Measurements from ENCODE around the gene SDHB. TPM values are rescaled to one million over a fixed set of nuclear protein-coding genes. Genes with fewer than 3 reads are reported as not detected.
A peak's percentile ranks its signal among the peaks of the same experiment; 100 is the strongest.

The SDHB gene
- polyA plus RNA-seq, 1 of the 3 experiments (the other 2 are of a cell fraction): 128 TPM

DNA sequence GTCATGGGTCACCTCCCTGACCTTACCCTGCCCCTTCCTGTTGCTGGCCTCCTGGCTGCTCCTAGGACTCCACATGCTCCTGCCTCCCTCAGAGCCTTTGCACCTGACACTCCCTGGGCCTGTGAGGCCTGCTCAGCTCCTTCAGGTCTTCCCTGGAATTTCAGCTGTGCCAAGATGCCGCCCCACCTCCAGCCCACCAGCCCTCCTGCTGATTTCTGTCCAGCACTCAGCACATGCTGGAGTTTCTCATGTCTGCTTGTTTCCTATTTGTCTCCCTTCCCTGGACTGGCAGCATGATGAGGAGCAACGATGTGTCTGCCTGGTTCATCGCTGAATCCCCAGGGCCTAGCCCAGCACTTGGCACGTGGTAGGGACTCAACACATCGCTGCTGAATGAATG is 76.5 kb downstream of the SDHB start:
- Histone ChIP-seq H3K4me3 (ENCODE audit: low read depth in 2 of 2, low read length in 1 of 2) (no peak overlapping the region), H3K36me3 (replicated peaks in 1 of 2; ENCODE audit: control insufficient read depth in 1 of 2, insufficient read depth in 2 of 2, low read length in 1 of 2) (peaks cover 8 to 18% of the 10 kb centered on the region in 2 experiments), H3F3A (replicated peaks; ENCODE audit: insufficient read depth) (peaks cover 21% of the 10 kb centered on the region), H3K9me3 (no peaks in the 10 kb centered on the region), H4K20me1 (ENCODE audit: insufficient read depth) (peaks cover 44% of the 10 kb centered on the region), H3K9ac (no peak overlapping the region), H3K4me1 (ENCODE audit: control insufficient read depth in 1 of 2, insufficient read depth in 2 of 2, low read depth in 1 of 2, low read length in 1 of 2) (peaks cover 20 to 45% of the 10 kb centered on the region in 2 experiments; a peak in 2 of 4 replicates), H3K9me2 (no peaks in the 10 kb centered on the region), H3K79me2 (ENCODE audit: insufficient read depth) (peaks cover 54% of the 10 kb centered on the region), H3K27ac (ENCODE audit: low read depth in 2 of 2, low read length in 1 of 2) (peak overlapping the region in 1 of 2 experiments; percentile 97; a peak in 3 of 4 replicates), H2AFZ (ENCODE audit: low read depth) (no peak overlapping the region), H3K4me2 (no peak overlapping the region), H3K27me3 (ENCODE audit: insufficient read depth) (no peaks in the 10 kb centered on the region)
- POLR2A ChIA-PET: interaction anchor here (0.5 to 3.9 kb wide), 7 partner anchors 11 to 76 kb away, joined by 3 to 39 read pairs (median 7); partner anchors contain the start of gene SDHB
- 100% methylated on average over 5 of the region's 5 CpGs for WGBS (ENCODE audit: low lambda C conversion rate)
- CTCF ChIA-PET: interaction anchor here (1.0 to 5.5 kb wide), 5 partner anchors 9 to 69 kb away, joined by 4 to 32 read pairs (median 5); no protein-coding TSS in a partner anchor
- DNase-seq: no peak
- TF ChIP-seq RFX5 (IDR thresholded peaks at IDR 0.05; ENCODE audit: low read length): no peak
- no peak for TF ChIP-seq FOXM1 (IDR thresholded peaks at IDR 0.05; ENCODE audit: low read depth)
- TF ChIP-seq SMC3 (IDR thresholded peaks at IDR 0.05; ENCODE audit: low read depth, low read length): no peak
- TF ChIP-seq, protein P1, sequence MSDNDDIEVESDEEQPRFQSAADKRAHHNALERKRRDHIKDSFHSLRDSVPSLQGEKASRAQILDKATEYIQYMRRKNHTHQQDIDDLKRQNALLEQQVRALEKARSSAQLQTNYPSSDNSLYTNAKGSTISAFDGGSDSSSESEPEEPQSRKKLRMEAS (IDR thresholded peaks at IDR 0.05; ENCODE audit: low read depth): no peak
- TF ChIP-seq, protein P2, sequence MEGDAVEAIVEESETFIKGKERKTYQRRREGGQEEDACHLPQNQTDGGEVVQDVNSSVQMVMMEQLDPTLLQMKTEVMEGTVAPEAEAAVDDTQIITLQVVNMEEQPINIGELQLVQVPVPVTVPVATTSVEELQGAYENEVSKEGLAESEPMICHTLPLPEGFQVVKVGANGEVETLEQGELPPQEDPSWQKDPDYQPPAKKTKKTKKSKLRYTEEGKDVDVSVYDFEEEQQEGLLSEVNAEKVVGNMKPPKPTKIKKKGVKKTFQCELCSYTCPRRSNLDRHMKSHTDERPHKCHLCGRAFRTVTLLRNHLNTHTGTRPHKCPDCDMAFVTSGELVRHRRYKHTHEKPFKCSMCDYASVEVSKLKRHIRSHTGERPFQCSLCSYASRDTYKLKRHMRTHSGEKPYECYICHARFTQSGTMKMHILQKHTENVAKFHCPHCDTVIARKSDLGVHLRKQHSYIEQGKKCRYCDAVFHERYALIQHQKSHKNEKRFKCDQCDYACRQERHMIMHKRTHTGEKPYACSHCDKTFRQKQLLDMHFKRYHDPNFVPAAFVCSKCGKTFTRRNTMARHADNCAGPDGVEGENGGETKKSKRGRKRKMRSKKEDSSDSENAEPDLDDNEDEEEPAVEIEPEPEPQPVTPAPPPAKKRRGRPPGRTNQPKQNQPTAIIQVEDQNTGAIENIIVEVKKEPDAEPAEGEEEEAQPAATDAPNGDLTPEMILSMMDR (IDR thresholded peaks at IDR 0.05): no peak
- TF ChIP-seq, protein P3, sequence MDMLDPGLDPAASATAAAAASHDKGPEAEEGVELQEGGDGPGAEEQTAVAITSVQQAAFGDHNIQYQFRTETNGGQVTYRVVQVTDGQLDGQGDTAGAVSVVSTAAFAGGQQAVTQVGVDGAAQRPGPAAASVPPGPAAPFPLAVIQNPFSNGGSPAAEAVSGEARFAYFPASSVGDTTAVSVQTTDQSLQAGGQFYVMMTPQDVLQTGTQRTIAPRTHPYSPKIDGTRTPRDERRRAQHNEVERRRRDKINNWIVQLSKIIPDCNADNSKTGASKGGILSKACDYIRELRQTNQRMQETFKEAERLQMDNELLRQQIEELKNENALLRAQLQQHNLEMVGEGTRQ (IDR thresholded peaks at IDR 0.05; ENCODE audit: borderline replicate concordance, low read depth, low read length): no peak

- Histone ChIP-seq H3K9ac (no peak overlapping the region), H3K79me2 (ENCODE audit: insufficient read depth) (peaks cover 54% of the 10 kb centered on the region), H3K4me3 (ENCODE audit: low read depth in 2 of 2, low read length in 1 of 2) (no peak overlapping the region), H3K27me3 (ENCODE audit: insufficient read depth) (no peaks in the 10 kb centered on the region), H3K9me3 (no peaks in the 10 kb centered on the region), H2AFZ (ENCODE audit: low read depth) (no peak overlapping the region), H3K4me1 (ENCODE audit: control insufficient read depth in 1 of 2, insufficient read depth in 2 of 2, low read depth in 1 of 2, low read length in 1 of 2) (peaks cover 16 to 47% of the 10 kb centered on the region in 2 experiments; a peak in 2 of 4 replicates), H3F3A (replicated peaks; ENCODE audit: insufficient read depth) (peaks cover 20% of the 10 kb centered on the region), H3K9me2 (no peaks in the 10 kb centered on the region), H3K36me3 (replicated peaks in 1 of 2; ENCODE audit: control insufficient read depth in 1 of 2, insufficient read depth in 2 of 2, low read length in 1 of 2) (peaks cover 8 to 18% of the 10 kb centered on the region in 2 experiments), H3K27ac (ENCODE audit: low read depth in 2 of 2, low read length in 1 of 2) (peak overlapping the region in 1 of 2 experiments; percentile 97; a peak in 2 of 4 replicates), H3K4me2 (no peak overlapping the region), H4K20me1 (ENCODE audit: insufficient read depth) (peaks cover 44% of the 10 kb centered on the region)
- no peak for DNase-seq
- 82% methylated on average over 12 of the region's 16 CpGs for WGBS (ENCODE audit: low lambda C conversion rate)
- ChIA-PET POLR2A (interaction anchor here (1.5 kb wide), 1 partner anchor 10 kb away, joined by 4 read pairs; no protein-coding TSS in a partner anchor), CTCF (interaction anchor here (1.0 to 5.5 kb wide), 3 partner anchors 9 to 69 kb away, joined by 4 to 32 read pairs (median 5); no protein-coding TSS in a partner anchor)
- TF ChIP-seq GATA2 (CRISPR knock-in tag; IDR thresholded peaks at IDR 0.05) (no peak), RAD21 (IDR thresholded peaks at IDR 0.05; ENCODE audit: low read length) (no peak), JUND (IDR thresholded peaks at IDR 0.05) (no peak), TAF1 (IDR thresholded peaks at IDR 0.05; ENCODE audit: borderline replicate concordance, low read depth, low read length) (no peak), NFIC (IDR thresholded peaks at IDR 0.05; ENCODE audit: borderline replicate concordance) (no peak), TCF12 (IDR thresholded peaks at IDR 0.05) (no peak), CHD2 (IDR thresholded peaks at IDR 0.05; ENCODE audit: low read length, partially characterized antibody) (no peak), USF1 (IDR thresholded peaks at IDR 0.05; ENCODE audit: borderline replicate concordance, low read depth) (no peak)
- TF ChIP-seq, protein P3 (IDR thresholded peaks at IDR 0.05; ENCODE audit: borderline replicate concordance, low read depth, low read length): no peak
- TF ChIP-seq, protein P2 (IDR thresholded peaks at IDR 0.05): no peak
- TF ChIP-seq, protein P4, sequence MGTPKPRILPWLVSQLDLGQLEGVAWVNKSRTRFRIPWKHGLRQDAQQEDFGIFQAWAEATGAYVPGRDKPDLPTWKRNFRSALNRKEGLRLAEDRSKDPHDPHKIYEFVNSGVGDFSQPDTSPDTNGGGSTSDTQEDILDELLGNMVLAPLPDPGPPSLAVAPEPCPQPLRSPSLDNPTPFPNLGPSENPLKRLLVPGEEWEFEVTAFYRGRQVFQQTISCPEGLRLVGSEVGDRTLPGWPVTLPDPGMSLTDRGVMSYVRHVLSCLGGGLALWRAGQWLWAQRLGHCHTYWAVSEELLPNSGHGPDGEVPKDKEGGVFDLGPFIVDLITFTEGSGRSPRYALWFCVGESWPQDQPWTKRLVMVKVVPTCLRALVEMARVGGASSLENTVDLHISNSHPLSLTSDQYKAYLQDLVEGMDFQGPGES (IDR thresholded peaks at IDR 0.05; ENCODE audit: low read depth, low read length): no peak
- TF ChIP-seq, protein P5, sequence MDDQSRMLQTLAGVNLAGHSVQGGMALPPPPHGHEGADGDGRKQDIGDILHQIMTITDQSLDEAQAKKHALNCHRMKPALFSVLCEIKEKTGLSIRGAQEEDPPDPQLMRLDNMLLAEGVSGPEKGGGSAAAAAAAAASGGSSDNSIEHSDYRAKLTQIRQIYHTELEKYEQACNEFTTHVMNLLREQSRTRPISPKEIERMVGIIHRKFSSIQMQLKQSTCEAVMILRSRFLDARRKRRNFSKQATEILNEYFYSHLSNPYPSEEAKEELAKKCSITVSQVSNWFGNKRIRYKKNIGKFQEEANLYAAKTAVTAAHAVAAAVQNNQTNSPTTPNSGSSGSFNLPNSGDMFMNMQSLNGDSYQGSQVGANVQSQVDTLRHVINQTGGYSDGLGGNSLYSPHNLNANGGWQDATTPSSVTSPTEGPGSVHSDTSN (IDR thresholded peaks at IDR 0.05): no peak
These were observed 76.9 kb downstream of the SDHB start for GRCh38 chr1:16976966-16977365.
